ENCODE results near the gene TSPEAR.
A peak's percentile ranks its signal among the peaks of the same experiment; 100 is the strongest.

GRCh38 chr21:44494956-44495355 is 216.4 kb downstream of the TSPEAR start:
- TF ChIP-seq CTCF (IDR thresholded peaks at IDR 0.05 in 8 of 11, conservative IDR thresholded peaks at IDR 0.05 in 3 of 11) (no peak), POLR2A (IDR thresholded peaks at IDR 0.05) (no peak), POLR2AphosphoS5 (IDR thresholded peaks at IDR 0.05) (peak; percentile 21 to 65 (median 29))

Data from spleen (tissue), 7 donors.